Sigmoid colon (tissue), 4 donors: Measurements from ENCODE around the gene ITGB8.

Experiments used
- CTCF ChIP-seq, 4 experiments: fragments of 450-650 bp in 3 of 4; fragments of 200-600 bp in 1 of 4; IDR thresholded peaks; one replicate each; pipeline ENCODE4 v1.5.1; 2016 to 2019; ENCODE audit warnings: antibody characterized with exemption in 4 of 4, mild to moderate bottlenecking in 3 of 4, moderate library complexity in 2 of 4
- EP300 ChIP-seq, 4 donors: sonication (generic); formaldehyde crosslinking; IDR thresholded peaks; one replicate each; pipeline ENCODE4 v1.6.1; 2017; ENCODE audit warnings: antibody characterized with exemption in 4 of 4

GRCh38 chr7:20432071-20432470, 101.4 kb downstream of the ITGB8 start:
- no peak for TF ChIP-seq EP300 (IDR thresholded peaks at IDR 0.05)
- no peak for TF ChIP-seq CTCF (IDR thresholded peaks at IDR 0.05)
